HG02943 (cell line): Measurements from ENCODE around the gene MYL2.

ENCODE experiments used
- ATAC-seq: cut with Tn5 transposase; IDR thresholded peaks from one replicate; pipeline ENCODE4 v1.9.1; 2021; ENCODE audit warnings: mild to moderate bottlenecking, low read depth, moderate library complexity; ENCODE audit not compliant: unreplicated experiment

The MYL2 gene

DNA sequence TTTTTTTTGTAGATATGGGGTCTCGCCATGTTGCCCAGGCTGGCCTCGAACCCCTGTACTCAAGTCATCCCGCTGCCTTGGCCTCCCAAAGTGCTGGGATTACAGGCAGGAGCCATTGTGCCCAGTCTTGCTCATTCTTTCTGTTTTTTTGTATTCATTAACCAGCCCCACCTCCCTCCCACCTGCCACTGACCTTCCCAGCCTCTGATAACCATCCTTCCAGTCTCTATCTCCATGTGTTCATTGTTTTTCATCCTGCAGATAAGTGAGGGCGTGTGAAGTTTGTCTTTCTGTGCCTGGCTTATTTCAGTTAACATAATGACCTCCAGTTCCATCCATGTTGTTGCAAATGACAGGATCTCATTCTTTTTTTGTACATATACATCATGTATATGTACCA is 19.0 kb downstream of the MYL2 start:
- no peak for ATAC-seq

DNA sequence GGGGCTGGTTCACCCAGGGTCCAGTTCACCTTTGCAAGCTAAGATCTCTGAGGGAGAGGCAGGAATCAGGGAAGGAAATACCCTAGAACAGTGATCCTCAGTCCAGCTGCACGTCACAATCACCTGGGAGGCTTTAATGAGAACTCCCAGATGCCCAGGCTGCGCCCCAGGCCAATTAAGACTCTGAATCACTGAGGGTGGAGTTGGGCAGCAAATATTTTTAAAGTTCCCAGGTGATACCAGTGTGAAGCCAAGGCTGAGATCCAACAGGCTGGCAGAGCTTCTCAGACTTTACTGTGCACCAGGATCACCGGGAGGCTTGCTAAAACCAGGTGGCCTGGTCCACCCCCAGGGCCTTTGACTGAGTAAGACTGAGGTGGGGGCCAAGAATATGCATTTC is 23.8 kb downstream of the MYL2 start:
- no peak for ATAC-seq

DNA sequence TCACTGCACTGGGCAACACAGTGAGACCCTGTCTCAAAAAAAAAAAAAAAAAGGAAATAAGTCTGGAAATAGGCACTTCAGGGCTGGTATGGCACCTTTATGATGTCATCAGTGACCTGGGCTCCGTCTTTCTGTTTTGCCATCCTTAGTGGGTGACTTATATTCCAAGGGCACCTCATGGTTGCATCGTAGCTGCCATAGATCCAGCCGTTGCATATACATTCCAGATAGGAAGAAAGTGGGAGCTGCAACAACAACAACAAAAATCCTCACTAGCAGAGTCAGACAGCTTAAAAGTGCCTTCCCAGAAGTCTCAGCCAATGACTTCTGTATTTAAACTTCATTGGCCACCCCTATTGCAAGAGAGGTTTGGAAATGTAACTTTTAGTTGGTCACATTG is 26.4 kb downstream of the MYL2 start:
- no peak for ATAC-seq

DNA sequence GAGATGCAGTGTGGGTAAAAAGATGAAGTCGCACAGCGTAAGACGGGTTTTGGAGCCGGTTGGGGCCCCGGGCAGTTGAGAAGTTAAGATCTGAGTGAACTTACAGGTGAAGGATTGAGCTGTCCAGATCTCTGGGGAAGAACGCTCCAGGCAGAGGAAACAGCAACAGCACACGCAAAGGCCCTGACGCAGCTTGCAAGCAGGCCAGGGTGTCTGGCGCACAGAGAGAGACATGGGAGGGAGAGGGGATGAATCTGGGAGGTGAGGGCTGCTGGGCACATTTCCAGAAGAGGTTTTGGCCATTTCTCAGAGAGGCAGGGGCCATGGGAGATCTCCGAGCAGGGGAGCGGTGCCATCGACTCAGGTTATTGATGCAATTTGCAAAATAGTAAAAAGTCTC is 31.0 kb downstream of the MYL2 start:
- ATAC-seq, result no peak

DNA sequence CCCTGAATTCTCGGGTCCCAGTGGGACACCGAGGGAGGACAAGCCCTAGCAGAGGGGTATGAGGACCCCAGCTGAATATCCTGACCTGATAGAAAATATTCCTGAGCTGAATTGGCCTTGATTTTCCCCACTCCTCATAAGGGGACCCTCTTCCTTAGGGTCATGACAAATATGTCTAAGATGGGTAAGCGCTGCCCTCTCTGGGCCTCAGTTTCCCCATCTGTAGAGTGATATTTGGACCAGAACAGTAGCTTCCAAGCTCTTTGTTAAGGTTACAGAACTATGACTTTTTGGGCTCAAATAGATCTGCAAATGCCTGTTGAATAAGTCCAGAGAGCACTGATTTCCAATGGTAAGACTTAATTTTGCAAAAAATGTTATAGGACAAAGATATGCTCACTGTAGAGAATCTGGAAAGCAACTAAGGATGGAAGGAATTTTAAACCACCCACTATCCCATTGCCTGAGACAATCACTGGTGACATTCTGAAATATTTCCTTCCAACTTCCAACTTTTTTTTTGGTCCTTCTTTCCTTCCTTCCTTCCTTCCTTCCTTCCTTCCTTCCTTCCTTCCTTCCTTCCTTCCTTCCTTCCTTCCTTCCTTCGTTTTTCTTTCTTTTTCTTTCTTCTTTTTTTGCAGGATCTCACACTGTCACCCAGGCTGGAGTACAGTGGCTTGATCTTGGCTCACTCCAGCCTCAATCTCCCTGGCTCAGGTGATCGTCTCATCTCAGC is 32.0 kb downstream of the MYL2 start:
- ATAC-seq, result no peak

DNA sequence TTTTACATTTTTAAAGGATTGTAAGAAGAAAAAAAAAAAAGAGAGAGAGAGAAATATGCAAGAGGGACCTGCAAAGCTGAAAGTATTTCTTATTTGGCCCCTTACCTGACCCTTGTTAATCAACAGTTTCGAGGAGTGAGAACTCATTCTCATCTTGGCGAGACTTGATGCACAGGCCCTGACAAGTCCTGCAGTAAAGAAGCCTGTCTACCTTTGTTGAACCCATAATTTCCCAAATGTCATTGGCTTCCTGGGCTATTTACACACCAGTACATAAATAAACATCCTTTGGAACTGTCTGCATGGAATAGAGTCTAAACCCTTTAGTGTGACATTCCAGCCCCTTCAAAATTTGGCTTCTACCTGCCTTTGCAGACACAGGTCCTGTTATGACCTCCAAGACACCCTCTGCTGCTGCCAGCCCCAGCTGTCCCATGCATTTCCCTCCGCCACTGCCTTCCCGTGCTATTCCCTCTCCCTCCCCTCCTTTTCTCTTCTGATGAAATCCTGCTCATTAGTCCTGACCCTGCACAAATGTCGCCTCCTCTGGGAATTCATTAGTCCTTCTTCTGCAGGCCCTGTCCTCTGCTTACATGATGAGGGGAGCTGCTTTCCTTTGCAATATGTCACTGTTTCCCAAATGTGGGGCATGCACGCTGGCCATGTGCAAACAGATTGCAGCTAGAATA is 35.1 kb downstream of the MYL2 start:
- ATAC-seq, result no peak

DNA sequence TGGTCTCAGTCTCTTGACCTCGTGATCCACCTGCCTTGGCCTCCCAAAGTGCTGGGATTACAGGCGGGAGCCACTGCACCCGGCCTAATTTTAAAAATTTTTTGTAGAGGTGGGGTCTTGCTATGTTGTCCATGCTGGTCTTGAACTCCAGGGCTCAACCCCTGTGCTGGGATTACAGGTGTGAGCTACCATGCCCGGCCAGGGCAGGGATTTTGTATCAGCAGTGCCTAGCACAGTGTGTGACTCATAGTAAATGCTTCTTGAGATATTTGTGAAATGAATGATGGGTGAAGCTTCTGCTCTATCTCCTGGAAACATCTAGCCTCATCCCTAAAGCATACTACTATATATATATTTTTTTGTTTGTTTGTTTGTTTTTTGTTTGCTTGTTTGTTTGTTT is 37.1 kb downstream of the MYL2 start:
- no peak for ATAC-seq

DNA sequence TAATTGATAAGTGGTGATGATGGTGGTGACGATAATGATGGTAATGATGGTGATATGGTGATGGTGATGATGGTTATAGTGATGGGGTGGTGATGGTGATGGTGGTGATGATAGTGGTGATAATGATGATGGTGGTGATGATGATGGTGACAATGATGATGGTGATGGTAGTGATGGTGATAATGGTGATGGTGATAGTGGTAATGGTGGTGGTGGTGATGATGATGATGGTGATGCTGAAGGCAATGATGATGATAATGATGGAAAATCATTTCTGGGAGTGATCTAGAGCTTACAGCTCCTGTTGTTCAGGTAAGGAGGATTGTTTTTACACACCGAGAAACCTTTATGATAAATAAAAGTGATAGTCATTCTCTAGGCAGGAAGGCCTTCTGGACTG is 39.7 kb downstream of the MYL2 start:
- ATAC-seq, result no peak

DNA sequence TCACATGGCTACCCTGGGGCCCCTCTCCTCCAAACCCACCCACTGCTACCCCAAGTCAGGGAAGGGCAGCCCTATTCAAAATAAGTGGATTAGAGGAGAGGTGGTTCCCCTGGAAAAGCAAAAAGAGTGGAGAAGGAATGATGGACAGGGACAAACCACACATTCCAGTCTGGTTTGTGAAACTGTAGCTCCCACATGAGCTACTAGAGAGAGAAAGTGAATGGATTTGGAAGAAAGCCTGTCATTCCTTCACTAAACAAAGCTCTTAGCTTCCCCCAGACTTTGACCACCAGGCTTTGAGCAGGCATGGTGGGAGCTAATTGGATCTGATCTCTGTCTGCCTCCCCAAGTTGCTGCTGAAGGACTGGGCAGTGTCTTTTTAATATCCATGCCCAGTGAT is 45.6 kb downstream of the MYL2 start:
- no peak for ATAC-seq

DNA sequence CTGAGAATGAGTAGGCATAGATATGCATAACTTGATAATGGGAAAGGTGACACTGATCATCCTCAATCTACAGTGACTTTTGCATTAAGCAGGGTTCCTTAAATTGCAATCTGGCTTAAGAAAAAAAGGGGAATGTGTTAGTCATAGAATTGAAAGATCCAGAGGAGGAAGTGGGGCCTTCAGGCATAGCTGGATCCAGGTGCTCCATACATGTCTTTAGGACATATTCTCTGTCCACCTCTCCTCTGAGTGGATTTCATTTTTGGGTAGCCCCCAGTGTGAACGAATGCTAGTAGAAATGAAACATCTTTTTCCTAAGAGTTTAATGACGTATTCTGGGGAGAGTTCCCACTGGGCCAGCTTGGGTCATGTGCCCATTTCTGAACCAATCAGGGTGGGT is 46.0 kb downstream of the MYL2 start:
- no peak for ATAC-seq

DNA sequence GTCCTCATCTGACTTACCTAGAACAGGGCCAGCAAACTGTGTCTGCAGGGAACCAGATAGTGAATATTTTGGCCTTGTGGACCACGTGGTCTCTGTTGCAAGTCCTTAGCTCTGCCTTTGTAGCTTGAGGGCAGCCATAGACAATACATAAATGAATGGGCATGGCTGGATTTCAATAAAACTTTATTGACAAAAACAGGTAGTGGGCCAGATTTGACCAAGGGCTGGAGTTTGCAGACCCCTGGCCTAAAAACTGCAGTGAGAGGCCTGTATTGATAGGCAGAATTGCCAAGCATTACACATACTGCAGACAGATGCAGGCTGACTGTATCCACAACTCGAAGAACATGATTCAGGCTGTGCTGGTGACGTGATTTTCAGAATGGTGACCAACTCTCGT is 48.3 kb downstream of the MYL2 start:
- no peak for ATAC-seq

DNA sequence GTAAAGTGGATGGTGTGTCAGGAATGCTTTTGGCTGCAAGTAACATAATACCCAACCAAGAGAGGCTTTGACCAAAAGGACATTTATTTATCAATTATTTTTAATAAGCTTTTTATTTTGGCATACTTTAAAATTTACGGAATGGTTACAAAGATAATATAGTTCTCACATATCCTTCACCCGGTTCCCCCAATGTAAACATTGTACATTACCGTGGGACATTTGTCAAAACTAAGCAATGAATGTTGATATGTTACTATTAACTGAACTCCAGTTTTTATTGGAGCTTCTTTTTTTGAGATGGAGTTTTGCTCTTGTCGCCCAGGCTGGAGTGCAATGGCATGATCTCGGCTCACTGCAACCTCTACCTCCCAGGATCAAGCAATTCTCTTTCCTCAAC is 50.6 kb downstream of the MYL2 start:
- no peak for ATAC-seq

DNA sequence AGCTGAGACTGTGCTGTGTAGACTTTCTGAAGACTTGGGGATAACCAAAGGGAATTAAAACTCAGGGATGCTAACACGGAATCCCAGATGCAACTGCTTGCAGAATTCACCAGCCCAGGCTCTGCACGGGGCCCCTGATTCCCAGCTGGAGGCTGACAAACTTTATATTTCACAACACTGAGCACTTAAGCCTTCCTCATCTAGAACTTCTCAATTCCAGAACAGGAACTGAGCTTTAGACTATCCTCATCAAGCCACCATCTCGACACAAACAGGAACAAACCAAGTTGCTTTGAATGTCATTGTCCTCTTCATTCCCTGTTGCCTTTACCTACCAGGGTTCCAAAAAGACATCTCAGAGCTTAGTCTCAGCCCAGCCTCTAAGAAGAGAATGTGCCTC is 51.4 kb downstream of the MYL2 start:
- no peak for ATAC-seq

DNA sequence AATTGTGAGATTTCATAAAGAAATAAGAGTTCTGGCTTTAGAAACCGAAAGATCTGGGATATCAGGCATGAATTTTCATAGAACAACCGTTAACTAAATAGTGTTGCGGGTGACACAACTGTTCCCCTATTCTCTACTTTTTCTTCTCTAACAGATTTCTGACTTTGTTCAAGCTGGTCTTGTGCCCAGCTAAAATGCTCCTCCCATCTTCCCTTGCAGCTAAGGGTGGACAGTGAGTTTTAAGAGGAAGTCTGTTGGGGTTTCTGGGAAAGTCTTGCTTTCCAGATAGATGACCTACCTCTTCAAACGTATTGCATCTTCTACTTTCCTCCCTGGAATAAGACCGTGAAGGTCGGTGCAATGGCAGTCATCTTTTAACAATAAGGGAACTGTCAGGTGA is 54.9 kb downstream of the MYL2 start:
- ATAC-seq, result no peak

DNA sequence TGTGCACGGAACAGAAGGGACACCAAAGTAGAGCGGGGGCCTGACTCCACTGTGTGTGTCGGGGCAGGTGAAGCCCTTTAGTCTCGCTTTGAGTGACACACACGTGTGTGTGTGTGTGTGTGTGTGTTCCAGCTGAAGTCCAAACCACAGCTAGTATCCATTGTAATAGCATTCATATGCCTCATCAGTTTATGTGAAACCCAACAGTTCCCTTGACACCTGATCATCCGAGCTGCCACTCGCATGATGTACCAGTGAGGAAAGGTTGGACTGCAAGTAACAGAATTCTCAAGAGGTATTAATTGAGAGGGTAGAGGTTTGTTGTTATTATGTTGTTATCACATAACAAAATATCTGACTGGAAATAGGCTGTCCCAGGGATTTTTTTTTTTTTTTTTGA is 57.2 kb downstream of the MYL2 start:
- no peak for ATAC-seq

DNA sequence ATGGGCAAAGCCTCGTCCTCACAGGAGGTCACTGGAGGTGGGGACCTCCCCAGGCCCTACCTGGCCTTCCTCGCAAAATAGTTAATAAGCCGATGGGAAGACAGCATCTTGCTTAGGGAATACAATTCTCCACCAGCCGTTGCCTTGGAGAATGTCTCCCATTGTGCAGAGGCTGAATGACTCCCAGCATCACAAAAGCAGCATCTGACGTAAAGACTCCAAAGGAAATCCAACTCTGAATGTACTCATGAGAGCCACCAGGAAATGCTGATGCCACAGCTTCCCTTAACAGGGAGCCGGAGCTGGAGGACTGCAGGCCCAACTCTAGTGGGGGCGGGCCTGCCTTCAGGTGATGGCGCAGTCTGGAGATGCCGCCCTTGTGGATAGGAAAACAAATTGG is 58.0 kb downstream of the MYL2 start:
- no peak for ATAC-seq

DNA sequence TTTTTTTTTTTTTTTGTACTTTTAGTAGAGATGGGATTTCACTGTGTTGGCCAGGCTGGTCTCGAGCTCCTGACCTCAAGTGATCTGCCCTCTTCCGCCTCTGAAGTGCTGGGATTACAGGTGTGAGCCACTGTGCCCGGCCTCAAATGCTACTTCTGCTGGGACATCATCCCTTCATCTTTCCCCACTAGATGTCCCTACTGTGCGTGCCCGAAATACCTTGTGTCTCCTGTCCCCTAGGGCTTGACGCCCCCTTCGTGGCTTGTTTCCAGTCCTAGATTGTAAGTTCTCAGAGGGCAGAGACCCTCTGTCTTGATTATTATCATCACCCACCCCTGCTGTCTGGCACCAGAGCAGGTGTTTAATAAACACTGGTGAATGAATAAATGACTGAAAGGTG is 58.6 kb downstream of the MYL2 start:
- no peak for ATAC-seq
